Fibroblast of lung (primary cell): ENCODE data around the gene ALDH1L1.

Experiments used
- EZH2 ChIP-seq: IDR thresholded peaks from 2 replicates; pipeline ENCODE4 v1.5.1; 2012; ENCODE audit warnings: low read length, control low read depth, mild to moderate bottlenecking; ENCODE audit errors: missing control alignments
- TF ChIP-seq, protein P1 (sequence below), 2 donors: IDR thresholded peaks in 1 of 2; conservative IDR thresholded peaks in 1 of 2; 1 replicate in 1 of 2; 2 replicates in 1 of 2; pipeline ENCODE4 v1.5.1; 2011 to 2012; ENCODE audit warnings: low read length in 2 of 2, control low read depth in 1 of 2, inconsistent platforms in 1 of 2, low read depth in 1 of 2, mild to moderate bottlenecking in 1 of 2

DNA sequence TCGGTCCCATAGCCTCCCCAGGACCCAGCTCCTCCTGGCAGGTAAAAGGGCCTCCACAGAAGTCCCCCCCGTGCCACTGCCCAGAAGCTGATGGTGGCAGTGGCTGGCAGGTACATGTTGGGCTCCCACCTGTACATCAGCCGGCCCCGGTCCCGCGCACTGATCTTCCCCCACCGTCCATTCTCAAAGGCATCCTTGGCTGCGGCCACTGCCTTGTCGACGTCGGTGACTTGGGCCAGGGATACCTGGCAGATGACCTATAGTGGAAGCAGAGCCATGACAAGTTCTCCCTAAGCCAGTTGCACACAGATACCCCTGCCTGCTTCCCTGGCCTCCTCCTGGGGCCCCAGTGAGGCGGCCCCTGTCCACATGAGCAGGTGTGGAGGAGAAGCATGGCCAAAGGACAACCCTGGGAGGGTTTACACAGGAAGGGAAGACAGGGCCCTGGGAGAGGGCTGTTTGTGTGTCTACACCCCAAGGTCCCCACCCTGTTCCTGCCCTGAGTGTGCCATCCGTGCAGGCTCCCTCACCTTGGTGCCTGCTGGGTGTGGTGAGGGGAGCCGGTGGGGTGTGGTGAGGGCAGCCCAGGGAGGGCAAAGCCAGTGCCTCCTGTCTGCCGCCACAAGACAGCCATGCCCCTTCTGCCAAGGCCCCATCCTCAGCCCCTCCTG, 44.8 kb downstream of the ALDH1L1 start:
- TF ChIP-seq, protein P1, sequence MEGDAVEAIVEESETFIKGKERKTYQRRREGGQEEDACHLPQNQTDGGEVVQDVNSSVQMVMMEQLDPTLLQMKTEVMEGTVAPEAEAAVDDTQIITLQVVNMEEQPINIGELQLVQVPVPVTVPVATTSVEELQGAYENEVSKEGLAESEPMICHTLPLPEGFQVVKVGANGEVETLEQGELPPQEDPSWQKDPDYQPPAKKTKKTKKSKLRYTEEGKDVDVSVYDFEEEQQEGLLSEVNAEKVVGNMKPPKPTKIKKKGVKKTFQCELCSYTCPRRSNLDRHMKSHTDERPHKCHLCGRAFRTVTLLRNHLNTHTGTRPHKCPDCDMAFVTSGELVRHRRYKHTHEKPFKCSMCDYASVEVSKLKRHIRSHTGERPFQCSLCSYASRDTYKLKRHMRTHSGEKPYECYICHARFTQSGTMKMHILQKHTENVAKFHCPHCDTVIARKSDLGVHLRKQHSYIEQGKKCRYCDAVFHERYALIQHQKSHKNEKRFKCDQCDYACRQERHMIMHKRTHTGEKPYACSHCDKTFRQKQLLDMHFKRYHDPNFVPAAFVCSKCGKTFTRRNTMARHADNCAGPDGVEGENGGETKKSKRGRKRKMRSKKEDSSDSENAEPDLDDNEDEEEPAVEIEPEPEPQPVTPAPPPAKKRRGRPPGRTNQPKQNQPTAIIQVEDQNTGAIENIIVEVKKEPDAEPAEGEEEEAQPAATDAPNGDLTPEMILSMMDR (conservative IDR thresholded peaks at IDR 0.05 in 1 of 2, IDR thresholded peaks at IDR 0.05 in 1 of 2; ENCODE audit: low read depth in 1 of 2, low read length in 2 of 2): no peak
- TF ChIP-seq EZH2: no peak
